ENCODE results near the gene MAP4K1. TPM values are rescaled to one million over a fixed set of nuclear protein-coding genes. Genes with fewer than 3 reads are reported as not detected.
A peak's percentile ranks its signal among the peaks of the same experiment; 100 is the strongest.

MAP4K1 gene
- total RNA-seq, 1 donor = 0.72 TPM

DNA sequence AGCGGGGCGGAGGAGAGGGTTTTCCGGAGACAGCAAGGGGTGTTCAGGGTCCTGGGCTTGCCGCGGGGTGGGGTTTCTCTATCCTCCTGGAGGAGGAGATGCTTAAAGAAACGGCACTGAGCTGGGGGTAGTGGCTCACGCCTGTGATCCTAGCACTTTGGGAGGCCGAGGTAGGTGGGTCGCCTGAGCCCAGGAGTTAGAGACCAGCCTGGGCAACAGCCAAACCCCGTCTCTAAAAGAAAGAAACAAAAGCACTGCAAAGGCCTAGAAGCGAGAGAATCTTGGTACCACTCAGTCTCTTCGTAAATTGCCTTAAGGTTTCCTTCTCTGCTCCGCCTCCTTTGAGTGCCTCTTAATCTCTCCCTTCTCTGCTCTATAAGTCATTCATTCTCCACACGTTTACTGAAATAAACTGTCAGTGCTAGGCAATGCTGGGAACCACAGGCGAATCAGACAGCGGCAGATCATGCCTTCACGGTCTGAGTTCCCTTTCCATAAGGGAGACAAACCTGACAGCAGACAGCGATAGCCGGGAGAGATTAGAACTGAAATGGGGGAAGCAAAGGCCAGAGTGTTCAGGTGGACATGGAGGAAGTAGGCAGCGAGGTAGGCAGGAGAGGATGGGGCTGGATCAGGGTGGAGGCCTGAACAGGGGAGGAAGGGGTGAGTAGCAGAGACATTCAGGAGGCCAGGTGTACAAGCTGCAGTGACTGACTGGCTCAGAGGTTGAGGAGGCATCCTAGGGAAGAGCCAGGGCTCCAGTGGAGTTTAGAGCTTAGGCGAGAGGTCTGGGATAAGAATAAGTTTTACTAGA lies 1.8 kb upstream of the MAP4K1 start:
- Histone ChIP-seq H2AFZ (ENCODE audit: low read length) (peak overlapping the region; percentile 90), H3K9me3 (ENCODE audit: low read depth, low read length) (no peaks in the 10 kb centered on the region), H4K20me1 (ENCODE audit: insufficient read depth, low read length) (peaks cover 10% of the 10 kb centered on the region), H3K4me2 (ENCODE audit: insufficient read depth, low read length) (peak overlapping the region; percentile 99), H3K79me2 (ENCODE audit: insufficient read depth, low read length) (peaks cover 23% of the 10 kb centered on the region), H3K27me3 (ENCODE audit: insufficient read depth, low read length) (no peaks in the 10 kb centered on the region), H3K36me3 (ENCODE audit: insufficient read depth, low read length) (peaks cover 29% of the 10 kb centered on the region), H3K4me1 (ENCODE audit: insufficient read depth, low read length) (peaks cover 17% of the 10 kb centered on the region), H3K4me3 (ENCODE audit: insufficient read depth, low read length) (peak overlapping the region; percentile 93), H3K27ac (ENCODE audit: low read depth, low read length) (peak overlapping the region; percentile 88)
- TF ChIP-seq, protein P1, sequence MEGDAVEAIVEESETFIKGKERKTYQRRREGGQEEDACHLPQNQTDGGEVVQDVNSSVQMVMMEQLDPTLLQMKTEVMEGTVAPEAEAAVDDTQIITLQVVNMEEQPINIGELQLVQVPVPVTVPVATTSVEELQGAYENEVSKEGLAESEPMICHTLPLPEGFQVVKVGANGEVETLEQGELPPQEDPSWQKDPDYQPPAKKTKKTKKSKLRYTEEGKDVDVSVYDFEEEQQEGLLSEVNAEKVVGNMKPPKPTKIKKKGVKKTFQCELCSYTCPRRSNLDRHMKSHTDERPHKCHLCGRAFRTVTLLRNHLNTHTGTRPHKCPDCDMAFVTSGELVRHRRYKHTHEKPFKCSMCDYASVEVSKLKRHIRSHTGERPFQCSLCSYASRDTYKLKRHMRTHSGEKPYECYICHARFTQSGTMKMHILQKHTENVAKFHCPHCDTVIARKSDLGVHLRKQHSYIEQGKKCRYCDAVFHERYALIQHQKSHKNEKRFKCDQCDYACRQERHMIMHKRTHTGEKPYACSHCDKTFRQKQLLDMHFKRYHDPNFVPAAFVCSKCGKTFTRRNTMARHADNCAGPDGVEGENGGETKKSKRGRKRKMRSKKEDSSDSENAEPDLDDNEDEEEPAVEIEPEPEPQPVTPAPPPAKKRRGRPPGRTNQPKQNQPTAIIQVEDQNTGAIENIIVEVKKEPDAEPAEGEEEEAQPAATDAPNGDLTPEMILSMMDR (IDR thresholded peaks at IDR 0.05; ENCODE audit: extremely low read depth, low read depth, low read length) = no peak
- DNase-seq (ENCODE audit: insufficient read length, low spot score, missing footprints) = peak; percentile 21

DNA sequence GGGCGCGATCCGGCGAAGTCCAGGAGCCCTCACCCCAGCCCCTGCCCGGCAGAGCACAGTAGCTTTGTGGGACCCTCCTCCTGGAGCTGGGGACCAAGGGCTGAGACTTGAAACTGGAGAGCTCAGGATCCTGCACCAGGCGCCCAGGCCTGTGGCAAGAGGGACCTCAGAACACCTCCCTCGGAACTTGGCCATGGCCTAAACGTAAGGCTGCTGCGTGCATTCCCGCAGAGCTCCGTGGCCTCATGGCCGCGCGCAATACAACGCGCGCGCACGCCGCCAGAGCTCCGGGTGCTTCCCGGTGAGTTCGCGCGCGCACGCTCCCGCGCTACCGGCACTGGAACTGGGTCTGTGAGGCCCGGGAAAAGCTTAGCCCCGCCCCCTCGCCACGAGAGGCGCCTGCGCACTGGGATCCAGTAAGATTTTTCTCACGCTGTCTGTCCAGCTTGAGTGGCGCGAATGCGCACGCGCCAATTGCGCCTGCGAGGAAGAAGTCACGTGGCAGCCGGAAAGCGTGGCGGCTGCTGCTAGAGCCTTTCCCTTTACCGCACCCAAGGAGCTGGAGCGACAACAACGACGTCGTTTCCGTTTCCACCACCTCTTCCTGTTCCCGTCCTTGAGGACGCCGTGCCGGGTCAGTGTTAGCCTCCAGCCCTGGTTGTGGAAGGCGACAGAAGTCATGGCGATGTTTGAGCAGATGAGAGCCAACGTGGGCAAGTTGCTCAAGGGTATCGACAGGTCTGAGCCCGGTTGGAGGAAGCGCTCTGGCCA lies 1.0 kb upstream of the MAP4K1 start, which contains the start of gene EIF3K:
EIF3K (plus strand) TSS at position 599 of the 771 bp plus-strand sequence; CDS start at position 680, 81 bp downstream.
- Histone ChIP-seq H4K20me1 (ENCODE audit: insufficient read depth, low read length) (peaks cover 10% of the 10 kb centered on the region), H3K27me3 (ENCODE audit: insufficient read depth, low read length) (no peaks in the 10 kb centered on the region), H3K4me3 (ENCODE audit: insufficient read depth, low read length) (peak within 1 kb of the TSS; percentile 93), H3K4me1 (ENCODE audit: insufficient read depth, low read length) (peaks cover 17% of the 10 kb centered on the region), H2AFZ (ENCODE audit: low read length) (peak within 1 kb of the TSS; percentile 97), H3K9me3 (ENCODE audit: low read depth, low read length) (no peaks in the 10 kb centered on the region), H3K4me2 (ENCODE audit: insufficient read depth, low read length) (peak within 1 kb of the TSS; percentile 99), H3K36me3 (ENCODE audit: insufficient read depth, low read length) (peaks cover 23% of the 10 kb centered on the region), H3K27ac (ENCODE audit: low read depth, low read length) (peak within 1 kb of the TSS; percentile 88), H3K79me2 (ENCODE audit: insufficient read depth, low read length) (peaks cover 23% of the 10 kb centered on the region)
- TF ChIP-seq, protein P1 (IDR thresholded peaks at IDR 0.05; ENCODE audit: extremely low read depth, low read depth, low read length) = no peak
- peak; percentile 99 for DNase-seq (ENCODE audit: insufficient read length, low spot score, missing footprints)

DNA sequence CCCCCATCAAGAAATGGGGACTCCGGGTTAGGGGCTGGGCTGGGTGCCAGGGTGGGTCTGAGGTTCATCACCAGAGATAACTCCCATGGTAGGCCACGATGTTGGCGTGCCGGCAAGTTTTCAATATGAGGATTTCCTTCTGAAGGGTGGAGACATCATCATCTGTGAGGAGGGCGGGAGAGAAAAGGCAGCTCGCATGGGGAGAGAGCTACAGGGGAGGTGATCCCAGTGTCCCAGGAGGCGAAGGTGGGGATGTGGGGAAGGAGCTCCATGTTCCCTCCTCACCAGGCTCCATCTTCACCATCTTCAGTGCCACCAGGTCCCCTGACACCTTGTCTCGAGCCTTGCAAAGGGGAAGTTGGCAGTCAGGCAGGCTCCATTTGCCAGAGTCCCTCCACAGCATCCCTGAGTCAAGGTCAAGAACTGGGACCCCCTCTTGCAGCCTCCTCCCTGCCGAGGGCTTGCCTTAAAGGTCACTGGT lies 430 bp downstream of the MAP4K1 start:
- Histone ChIP-seq H4K20me1 (ENCODE audit: insufficient read depth, low read length) (peaks cover 10% of the 10 kb centered on the region), H3K9me3 (ENCODE audit: low read depth, low read length) (no peaks in the 10 kb centered on the region), H3K27me3 (ENCODE audit: insufficient read depth, low read length) (no peaks in the 10 kb centered on the region), H3K27ac (ENCODE audit: low read depth, low read length) (no peak overlapping the region), H3K4me2 (ENCODE audit: insufficient read depth, low read length) (no peak overlapping the region), H3K4me3 (ENCODE audit: insufficient read depth, low read length) (no peak overlapping the region), H3K4me1 (ENCODE audit: insufficient read depth, low read length) (peaks cover 17% of the 10 kb centered on the region), H3K36me3 (ENCODE audit: insufficient read depth, low read length) (peaks cover 19% of the 10 kb centered on the region), H2AFZ (ENCODE audit: low read length) (peak overlapping the region; percentile 97), H3K79me2 (ENCODE audit: insufficient read depth, low read length) (peaks cover 23% of the 10 kb centered on the region)
- DNase-seq (ENCODE audit: insufficient read length, low spot score, missing footprints) = peak; percentile 19
- TF ChIP-seq, protein P1 (IDR thresholded peaks at IDR 0.05; ENCODE audit: extremely low read depth, low read depth, low read length) = no peak

Measured in osteoblast (primary cell).